ENCODE data around the gene MMP28.

DNA sequence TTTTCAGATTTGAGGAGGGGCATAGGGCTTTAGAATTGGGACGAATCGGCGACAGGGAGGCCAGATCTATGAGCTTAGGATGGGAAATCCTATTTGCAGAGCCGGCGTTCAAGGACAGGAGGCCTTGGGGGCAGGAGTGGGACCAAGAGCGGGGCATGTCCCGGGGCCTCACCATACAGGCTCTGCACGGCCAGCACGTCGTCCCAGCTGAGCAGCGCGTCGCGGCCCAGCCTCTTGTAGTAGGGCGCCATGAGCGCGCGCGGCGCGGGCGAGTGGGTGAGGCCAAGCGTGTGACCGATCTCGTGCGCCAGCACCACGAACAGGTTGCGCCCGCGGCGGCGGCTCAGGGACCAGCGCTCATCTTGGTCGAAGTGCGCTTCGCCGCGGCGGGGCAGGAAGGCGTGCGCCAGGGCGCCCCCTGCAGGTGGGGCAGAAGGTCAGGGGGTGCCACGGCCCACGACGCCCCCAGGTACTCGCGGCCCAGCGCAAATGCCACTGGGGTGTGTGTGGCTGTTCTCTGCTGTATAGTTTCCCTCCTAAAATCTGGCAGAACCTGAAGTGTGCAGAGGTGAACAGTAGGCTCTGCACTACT is 25.4 kb downstream of the MMP28 start:
- TF ChIP-seq, protein P1, sequence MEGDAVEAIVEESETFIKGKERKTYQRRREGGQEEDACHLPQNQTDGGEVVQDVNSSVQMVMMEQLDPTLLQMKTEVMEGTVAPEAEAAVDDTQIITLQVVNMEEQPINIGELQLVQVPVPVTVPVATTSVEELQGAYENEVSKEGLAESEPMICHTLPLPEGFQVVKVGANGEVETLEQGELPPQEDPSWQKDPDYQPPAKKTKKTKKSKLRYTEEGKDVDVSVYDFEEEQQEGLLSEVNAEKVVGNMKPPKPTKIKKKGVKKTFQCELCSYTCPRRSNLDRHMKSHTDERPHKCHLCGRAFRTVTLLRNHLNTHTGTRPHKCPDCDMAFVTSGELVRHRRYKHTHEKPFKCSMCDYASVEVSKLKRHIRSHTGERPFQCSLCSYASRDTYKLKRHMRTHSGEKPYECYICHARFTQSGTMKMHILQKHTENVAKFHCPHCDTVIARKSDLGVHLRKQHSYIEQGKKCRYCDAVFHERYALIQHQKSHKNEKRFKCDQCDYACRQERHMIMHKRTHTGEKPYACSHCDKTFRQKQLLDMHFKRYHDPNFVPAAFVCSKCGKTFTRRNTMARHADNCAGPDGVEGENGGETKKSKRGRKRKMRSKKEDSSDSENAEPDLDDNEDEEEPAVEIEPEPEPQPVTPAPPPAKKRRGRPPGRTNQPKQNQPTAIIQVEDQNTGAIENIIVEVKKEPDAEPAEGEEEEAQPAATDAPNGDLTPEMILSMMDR (IDR thresholded peaks at IDR 0.05) = no peak
- TF ChIP-seq POLR2AphosphoS5 (IDR thresholded peaks at IDR 0.05) (no peak), POLR2A (IDR thresholded peaks at IDR 0.05) (no peak)

All from transverse colon (tissue), 4 donors.